ENCODE data around the gene GJD3.

GJD3 gene

DNA sequence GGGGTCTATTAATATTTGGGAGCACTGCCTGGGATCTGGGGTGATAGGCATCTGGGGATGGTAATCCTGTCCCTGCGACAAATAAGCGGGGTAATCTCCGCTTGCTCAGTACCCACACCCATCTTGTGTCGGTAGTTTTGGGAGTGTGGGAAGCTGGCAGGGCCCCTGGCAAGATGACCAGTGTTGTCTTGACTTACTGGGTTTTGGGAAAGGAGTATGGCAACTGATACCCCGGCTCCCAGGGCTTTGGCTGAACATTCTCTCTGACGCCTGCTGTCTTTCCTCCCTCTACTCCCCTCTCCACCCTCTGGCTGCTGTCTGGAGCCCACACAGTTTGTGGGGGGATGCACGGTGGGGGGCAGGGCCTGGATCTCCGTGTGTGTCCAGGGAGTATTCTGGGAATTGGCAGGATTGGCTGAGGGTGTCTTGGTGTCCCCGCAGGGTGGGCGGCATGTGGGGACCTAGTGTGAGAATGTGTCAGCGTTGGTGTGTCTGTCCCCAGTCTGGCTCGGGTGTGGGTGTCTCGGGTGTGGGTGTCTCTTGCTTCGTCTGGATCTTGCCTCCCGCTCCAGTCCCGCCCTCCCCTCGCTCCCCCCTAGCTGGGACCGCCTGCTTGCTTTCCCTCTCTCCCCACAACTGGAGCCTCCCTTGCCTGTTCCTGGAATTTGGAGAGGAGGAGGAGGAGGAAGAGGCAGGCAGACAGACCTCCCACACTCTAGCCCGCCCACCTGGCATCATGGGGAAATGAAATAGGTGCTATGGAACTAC, 43.6 kb downstream of the GJD3 start:
- H2AFZ ChIP-seq (ENCODE audit: low read length, unreplicated experiment) = no peak overlapping the region
- peak overlapping the region; percentile 95 for H3K4me3 ChIP-seq (ENCODE audit: low read depth, low read length)
- no peaks in the 10 kb centered on the region for H3K36me3 ChIP-seq (ENCODE audit: insufficient read depth, low read length)
- peaks cover 63% of the 10 kb centered on the region for H3K79me2 ChIP-seq (ENCODE audit: control insufficient read depth, insufficient read depth, low read length, unreplicated experiment)
- H3K27ac ChIP-seq (ENCODE audit: low read depth, low read length) = peak overlapping the region; percentile 97
- H3K4me1 ChIP-seq (ENCODE audit: control insufficient read depth, insufficient read depth, low read length, unreplicated experiment) = peaks cover 73% of the 10 kb centered on the region
- H3K27me3 ChIP-seq (ENCODE audit: insufficient read depth, low read length) = no peaks in the 10 kb centered on the region

DNA sequence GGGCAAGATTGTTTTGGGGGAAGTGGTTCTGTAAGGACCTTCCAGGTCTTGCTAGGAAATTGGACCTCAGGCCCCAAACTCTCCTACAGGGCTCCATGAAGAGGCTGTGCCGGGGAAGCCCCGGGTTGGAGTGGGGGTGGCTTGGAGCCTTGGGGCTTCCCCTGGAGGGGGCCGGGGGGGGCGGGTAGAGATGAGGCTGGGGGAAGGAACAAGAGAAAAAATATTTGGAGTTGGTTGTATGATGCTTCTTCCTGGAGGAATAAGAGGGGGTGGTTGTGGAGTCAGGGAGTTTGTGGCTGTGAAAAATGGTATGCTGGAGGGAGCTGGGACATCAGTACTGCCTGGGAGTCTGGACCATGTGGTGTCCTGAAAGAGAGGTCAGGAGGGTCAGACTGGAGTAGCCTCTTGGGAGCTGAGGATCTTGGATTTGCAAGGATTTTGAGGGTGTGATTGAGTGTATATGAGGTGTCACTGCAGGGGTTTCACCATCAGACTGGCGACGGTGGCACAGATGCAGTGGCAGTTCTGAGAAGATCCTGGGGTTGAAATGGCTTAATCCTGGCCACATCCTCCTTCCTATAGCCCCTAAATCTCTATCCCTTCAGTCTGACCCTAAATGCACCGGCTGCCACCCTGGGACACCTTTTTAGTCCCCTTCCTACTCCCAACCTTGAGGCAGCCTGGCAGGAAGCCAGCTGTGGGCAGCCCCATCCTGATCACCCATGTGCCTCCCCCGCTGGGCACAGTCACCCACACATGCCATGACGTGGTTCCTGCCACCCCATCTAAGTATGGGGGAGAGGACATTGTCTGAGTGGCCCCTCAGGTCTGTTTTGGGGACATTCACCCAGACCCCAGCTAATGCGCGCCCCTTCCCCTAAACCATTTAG, 44.6 kb downstream of the GJD3 start:
- peak overlapping the region; percentile 97 for H3K27ac ChIP-seq (ENCODE audit: low read depth, low read length)
- no peaks in the 10 kb centered on the region for H3K36me3 ChIP-seq (ENCODE audit: insufficient read depth, low read length)
- H3K27me3 ChIP-seq (ENCODE audit: insufficient read depth, low read length) = no peaks in the 10 kb centered on the region
- peaks cover 55% of the 10 kb centered on the region for H3K79me2 ChIP-seq (ENCODE audit: control insufficient read depth, insufficient read depth, low read length, unreplicated experiment)
- peak overlapping the region; percentile 95 for H3K4me3 ChIP-seq (ENCODE audit: low read depth, low read length)
- no peak overlapping the region for H2AFZ ChIP-seq (ENCODE audit: low read length, unreplicated experiment)
- peaks cover 74% of the 10 kb centered on the region for H3K4me1 ChIP-seq (ENCODE audit: control insufficient read depth, insufficient read depth, low read length, unreplicated experiment)

DNA sequence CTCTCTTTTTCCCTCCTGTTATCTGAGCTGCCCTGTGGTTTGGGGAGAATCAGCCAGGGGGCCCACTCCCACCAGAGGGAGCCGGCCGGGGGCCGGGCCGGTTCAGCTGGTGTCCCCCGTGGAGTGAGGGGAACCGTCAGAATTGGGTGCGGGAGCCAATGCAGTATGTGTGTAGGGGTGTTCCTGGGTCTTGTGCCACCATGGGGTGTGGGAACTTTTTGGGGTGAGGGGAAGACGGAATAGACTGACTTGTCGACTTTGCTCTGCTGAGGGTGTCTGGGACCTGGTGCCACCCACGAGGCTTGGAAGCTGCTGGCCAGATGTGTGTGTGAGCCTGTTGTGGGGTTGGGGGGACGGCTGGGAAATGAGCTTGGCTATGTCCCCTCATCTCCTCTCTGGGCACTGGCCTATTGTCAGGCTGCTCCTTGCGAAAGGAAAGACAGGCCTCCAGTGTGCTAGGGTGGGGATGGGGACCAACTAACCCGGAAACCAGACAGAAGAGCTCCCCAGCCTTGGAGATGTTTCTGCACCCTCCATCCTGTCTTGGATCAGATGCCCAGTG, 45.6 kb downstream of the GJD3 start:
- Histone ChIP-seq H3K4me1 (ENCODE audit: control insufficient read depth, insufficient read depth, low read length, unreplicated experiment) (peaks cover 70% of the 10 kb centered on the region), H3K79me2 (ENCODE audit: control insufficient read depth, insufficient read depth, low read length, unreplicated experiment) (peaks cover 46% of the 10 kb centered on the region), H3K4me3 (ENCODE audit: low read depth, low read length) (peak overlapping the region; percentile 95), H3K27ac (ENCODE audit: low read depth, low read length) (peak overlapping the region; percentile 97), H3K36me3 (ENCODE audit: insufficient read depth, low read length) (no peaks in the 10 kb centered on the region), H3K27me3 (ENCODE audit: insufficient read depth, low read length) (no peaks in the 10 kb centered on the region), H2AFZ (ENCODE audit: low read length, unreplicated experiment) (no peak overlapping the region)

DNA sequence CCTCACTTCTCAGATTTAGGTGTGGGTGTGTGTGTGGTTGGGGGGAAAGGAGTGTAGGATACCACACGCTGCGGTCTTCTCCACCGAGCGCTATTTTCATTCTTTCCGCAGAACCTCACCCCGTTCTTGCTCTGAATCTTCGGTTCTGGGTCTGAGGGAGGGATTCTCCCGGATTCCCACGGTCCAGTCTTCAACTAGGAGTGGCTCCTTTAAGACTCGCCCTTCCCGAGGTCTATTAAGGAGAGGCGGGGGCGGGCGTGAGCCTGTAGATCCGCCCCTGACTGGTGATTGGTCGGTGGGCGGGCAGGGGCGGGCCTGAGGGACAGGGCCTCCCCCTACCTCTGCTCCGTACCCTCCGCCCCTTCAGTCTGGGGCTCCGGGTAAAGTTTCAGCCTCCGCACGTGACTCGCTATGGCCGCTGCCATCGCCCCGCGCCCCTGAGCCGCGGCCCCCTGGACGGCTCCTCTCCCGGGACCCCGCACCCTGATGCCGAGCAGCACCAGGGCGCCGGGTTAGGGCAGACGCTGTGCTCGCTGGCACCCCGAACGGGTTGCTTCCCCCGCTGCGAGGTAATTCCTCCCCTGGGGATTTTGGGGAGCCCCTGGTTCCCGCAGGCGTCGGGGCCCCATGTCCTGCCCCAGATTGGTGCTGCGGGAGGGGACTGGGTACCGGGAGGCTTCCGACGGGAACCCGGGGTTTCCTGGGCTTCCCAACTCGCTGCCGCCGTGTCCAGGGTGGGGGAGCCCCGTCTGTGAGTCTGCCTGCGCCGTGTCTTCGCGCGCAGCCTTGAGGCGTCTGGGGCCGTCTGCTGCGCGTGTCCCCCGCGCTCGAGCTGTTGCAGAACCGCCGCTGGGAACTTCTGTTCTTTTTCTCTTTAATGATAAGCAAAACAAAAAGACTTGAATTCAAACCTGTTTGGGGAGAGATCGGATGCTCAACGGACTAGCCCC, 46.4 kb downstream of the GJD3 start:
- Histone ChIP-seq H3K27ac (ENCODE audit: low read depth, low read length) (peak overlapping the region; percentile 97), H3K27me3 (ENCODE audit: insufficient read depth, low read length) (no peaks in the 10 kb centered on the region), H3K4me1 (ENCODE audit: control insufficient read depth, insufficient read depth, low read length, unreplicated experiment) (peaks cover 70% of the 10 kb centered on the region), H3K36me3 (ENCODE audit: insufficient read depth, low read length) (no peaks in the 10 kb centered on the region), H3K4me3 (ENCODE audit: low read depth, low read length) (peak overlapping the region; percentile 95), H3K79me2 (ENCODE audit: control insufficient read depth, insufficient read depth, low read length, unreplicated experiment) (peaks cover 43% of the 10 kb centered on the region), H2AFZ (ENCODE audit: low read length, unreplicated experiment) (peak overlapping the region; percentile 75)

DNA sequence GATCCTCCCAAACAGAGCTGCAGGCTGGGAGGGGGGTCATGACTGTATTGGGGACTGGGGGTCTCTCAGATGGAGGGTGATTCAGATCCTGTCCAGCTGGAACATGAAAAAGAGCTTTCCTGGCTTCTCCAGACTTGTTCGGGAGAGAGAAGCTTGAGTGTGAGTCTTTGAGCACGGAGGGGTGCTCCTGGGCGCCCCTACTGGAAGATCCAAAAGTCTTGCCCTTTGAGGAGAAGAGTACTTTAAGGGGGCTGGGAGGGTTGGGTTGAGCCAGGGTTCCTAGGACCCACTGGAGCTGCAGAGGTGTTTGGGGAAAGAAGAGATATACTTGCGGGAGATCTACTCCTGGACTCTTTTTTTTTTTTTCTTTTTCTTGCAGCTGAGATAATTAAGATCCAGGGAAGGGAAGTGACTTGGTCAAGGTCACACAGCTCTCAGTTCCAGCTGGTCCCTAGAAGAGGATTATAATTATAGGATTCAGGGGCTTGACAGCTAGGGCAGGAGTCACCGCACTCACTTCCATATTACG, 47.1 kb downstream of the GJD3 start:
- Histone ChIP-seq H2AFZ (ENCODE audit: low read length, unreplicated experiment) (peak overlapping the region; percentile 34), H3K4me1 (ENCODE audit: control insufficient read depth, insufficient read depth, low read length, unreplicated experiment) (peaks cover 71% of the 10 kb centered on the region), H3K27me3 (ENCODE audit: insufficient read depth, low read length) (no peaks in the 10 kb centered on the region), H3K36me3 (ENCODE audit: insufficient read depth, low read length) (no peaks in the 10 kb centered on the region), H3K27ac (ENCODE audit: low read depth, low read length) (peak overlapping the region; percentile 77), H3K79me2 (ENCODE audit: control insufficient read depth, insufficient read depth, low read length, unreplicated experiment) (peaks cover 43% of the 10 kb centered on the region), H3K4me3 (ENCODE audit: low read depth, low read length) (peak overlapping the region; percentile 95)

DNA sequence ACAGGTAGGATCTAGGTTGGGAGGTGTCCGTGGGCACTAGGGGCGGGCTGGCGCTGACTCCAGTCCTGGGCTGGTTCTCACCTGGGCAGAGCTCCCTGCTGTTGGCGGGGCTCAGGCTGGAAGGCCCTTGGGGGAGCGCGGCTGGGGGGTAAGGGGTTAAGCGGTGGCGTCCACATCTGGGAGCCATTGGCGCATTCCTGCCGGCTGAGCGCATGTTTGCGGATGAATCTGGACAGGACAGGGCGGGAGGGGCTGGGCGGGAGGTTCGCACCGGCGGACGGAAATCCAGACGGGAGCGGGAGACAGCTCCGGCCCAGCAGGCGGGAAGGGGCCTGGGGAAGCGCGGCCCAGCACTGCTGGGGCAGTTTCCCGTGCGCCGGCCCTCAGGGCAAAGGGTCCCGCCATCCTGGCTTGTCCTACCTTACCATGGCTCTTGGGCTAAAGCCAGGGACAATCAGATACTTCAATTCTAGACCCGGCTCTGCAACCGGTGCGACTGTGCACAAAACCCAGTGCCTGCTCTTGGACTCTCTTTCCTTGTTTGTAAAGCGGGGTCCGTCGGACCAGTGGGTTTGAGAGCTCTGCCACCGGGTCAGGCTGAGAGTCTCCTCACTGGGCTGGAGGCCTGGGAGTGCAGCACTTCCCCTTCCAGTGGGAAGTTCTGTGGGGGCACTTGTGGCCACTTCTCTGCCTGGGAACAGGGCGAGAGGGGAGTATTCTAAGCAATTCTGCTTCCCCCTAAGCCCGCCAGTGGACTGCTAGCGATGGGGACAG, 47.8 kb downstream of the GJD3 start:
- Histone ChIP-seq H2AFZ (ENCODE audit: low read length, unreplicated experiment) (peak overlapping the region; percentile 34), H3K36me3 (ENCODE audit: insufficient read depth, low read length) (no peaks in the 10 kb centered on the region), H3K27ac (ENCODE audit: low read depth, low read length) (peak overlapping the region; percentile 77), H3K27me3 (ENCODE audit: insufficient read depth, low read length) (no peaks in the 10 kb centered on the region), H3K4me3 (ENCODE audit: low read depth, low read length) (peak overlapping the region; percentile 95), H3K79me2 (ENCODE audit: control insufficient read depth, insufficient read depth, low read length, unreplicated experiment) (peaks cover 36% of the 10 kb centered on the region), H3K4me1 (ENCODE audit: control insufficient read depth, insufficient read depth, low read length, unreplicated experiment) (peaks cover 71% of the 10 kb centered on the region)

DNA sequence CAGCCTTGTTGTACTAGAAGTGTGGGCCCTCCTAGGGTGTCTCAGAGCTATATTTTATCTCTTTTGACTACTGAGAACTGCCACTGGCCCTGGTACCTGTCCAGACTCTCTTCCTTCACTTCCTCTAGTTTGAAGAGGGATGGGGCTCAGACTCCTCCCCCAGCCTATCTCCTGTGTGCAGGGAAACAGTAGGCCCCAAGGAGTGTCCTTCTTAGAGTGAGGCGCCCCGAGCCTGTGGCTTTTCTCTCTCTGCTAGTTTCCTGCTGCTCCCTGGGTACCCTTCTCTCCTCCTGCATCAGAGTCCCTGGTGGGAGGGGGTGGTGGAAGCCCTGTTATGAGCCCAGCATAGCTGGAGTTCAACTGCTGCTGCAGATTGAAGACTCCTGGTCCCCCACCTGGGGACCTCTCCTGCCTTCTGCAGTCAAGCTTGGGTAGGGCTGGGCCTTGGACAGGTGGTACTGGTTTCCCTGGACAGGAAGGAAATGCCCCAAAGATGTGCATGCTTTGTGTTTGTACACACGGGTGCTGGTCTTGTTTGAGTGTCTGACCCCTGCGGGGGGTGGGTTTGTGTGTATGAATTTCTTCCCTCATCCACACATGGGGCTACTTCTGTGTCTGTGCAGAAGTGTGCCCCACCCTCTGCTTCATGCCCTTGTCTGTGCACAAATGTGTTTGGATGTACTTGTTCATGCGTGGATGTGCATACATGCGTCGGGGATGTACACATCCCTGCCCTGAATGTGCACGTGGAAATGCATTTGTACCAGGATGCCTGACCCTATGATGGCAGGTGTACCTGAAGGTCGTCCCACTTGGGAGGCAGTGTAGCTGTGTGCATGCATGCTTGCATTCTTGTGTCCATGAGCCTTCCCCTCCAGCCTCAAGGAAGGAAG, 48.6 kb downstream of the GJD3 start:
- Histone ChIP-seq H3K27me3 (ENCODE audit: insufficient read depth, low read length) (no peaks in the 10 kb centered on the region), H2AFZ (ENCODE audit: low read length, unreplicated experiment) (no peak overlapping the region), H3K4me3 (ENCODE audit: low read depth, low read length) (no peak overlapping the region; the same call in 1 of the 2 replicates), H3K27ac (ENCODE audit: low read depth, low read length) (no peak overlapping the region), H3K4me1 (ENCODE audit: control insufficient read depth, insufficient read depth, low read length, unreplicated experiment) (peaks cover 71% of the 10 kb centered on the region), H3K36me3 (ENCODE audit: insufficient read depth, low read length) (no peaks in the 10 kb centered on the region), H3K79me2 (ENCODE audit: control insufficient read depth, insufficient read depth, low read length, unreplicated experiment) (peaks cover 28% of the 10 kb centered on the region)

DNA sequence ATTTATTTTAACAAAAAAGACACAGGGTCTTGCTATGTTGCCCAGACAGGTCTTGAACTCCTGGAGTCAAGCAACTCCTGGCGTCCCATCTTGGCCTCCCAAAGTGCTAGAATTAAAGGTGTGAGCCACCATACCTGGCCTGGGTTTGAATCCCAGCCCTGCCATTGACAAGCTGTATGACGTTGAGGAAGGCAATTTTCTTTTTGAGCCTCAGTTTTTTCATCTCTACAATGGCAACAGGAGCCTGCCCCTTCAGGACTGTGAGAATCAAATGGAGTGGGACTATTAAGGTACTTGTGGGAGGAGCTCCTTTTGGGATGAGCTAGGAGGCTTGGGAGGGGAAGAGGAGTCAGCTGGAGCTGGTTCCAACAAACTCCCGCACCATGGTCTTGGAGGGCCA, 49.3 kb downstream of the GJD3 start:
- no peak overlapping the region for H3K27ac ChIP-seq (ENCODE audit: low read depth, low read length)
- H3K4me1 ChIP-seq (ENCODE audit: control insufficient read depth, insufficient read depth, low read length, unreplicated experiment) = peaks cover 67% of the 10 kb centered on the region
- no peak overlapping the region for H3K4me3 ChIP-seq (ENCODE audit: low read depth, low read length)
- H3K79me2 ChIP-seq (ENCODE audit: control insufficient read depth, insufficient read depth, low read length, unreplicated experiment) = peaks cover 21% of the 10 kb centered on the region
- no peaks in the 10 kb centered on the region for H3K36me3 ChIP-seq (ENCODE audit: insufficient read depth, low read length)
- H3K27me3 ChIP-seq (ENCODE audit: insufficient read depth, low read length) = no peaks in the 10 kb centered on the region
- H2AFZ ChIP-seq (ENCODE audit: low read length, unreplicated experiment) = no peak overlapping the region

DNA sequence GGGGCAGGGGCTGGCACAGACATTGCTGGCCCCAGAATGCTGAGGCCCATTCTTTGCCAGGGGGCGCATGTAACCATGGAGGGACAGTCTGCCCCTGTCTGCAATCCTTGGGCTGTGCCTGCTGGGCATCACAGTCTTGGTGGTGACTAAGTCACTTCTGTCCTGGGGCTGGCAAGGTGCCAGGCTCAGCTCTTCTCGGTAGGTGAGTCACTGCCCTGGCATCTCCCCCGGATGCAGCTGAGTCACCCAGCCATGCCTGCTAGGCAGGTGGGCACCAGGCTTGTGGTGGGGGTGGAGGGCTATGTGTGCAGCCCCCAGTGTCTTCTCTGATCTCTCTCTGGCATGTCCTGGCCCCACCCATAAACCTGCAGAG, 50.0 kb downstream of the GJD3 start:
- 0 out of 2 replicates have a peak overlapping the region, but pooled peaks have one; percentile 14 for H3K27ac ChIP-seq (ENCODE audit: low read depth, low read length)
- H3K27me3 ChIP-seq (ENCODE audit: insufficient read depth, low read length) = no peaks in the 10 kb centered on the region
- no peak overlapping the region for H2AFZ ChIP-seq (ENCODE audit: low read length, unreplicated experiment)
- H3K4me1 ChIP-seq (ENCODE audit: control insufficient read depth, insufficient read depth, low read length, unreplicated experiment) = peaks cover 64% of the 10 kb centered on the region
- H3K79me2 ChIP-seq (ENCODE audit: control insufficient read depth, insufficient read depth, low read length, unreplicated experiment) = peaks cover 14% of the 10 kb centered on the region
- H3K36me3 ChIP-seq (ENCODE audit: insufficient read depth, low read length) = no peaks in the 10 kb centered on the region
- H3K4me3 ChIP-seq (ENCODE audit: low read depth, low read length) = no peak overlapping the region

All from ACC112 (cell line).